Endothelial cell (in vitro differentiated cells): ENCODE measurements around the gene SYDE1. TPM values are rescaled to one million over a fixed set of nuclear protein-coding genes. Genes with fewer than 3 reads are reported as not detected.
A peak's percentile ranks its signal among the peaks of the same experiment; 100 is the strongest.
"Not testable (repeated sequence)": the region's sequence is repeated elsewhere in the genome, so short reads cannot be mapped to it uniquely, and the experiment has no call there.

Experiments
- DNase-seq: peaks from one replicate; pipeline ENCODE4 v3.0.0; 2021; ENCODE audit warnings: low spot score
- H3K27ac Mint-ChIP-seq: one replicate; pipeline ENCODE4 v1.8.0; 2021; ENCODE audit warnings: mixed read lengths, inconsistent platforms; ENCODE audit not compliant: unreplicated experiment
- H3K27me3 Mint-ChIP-seq: one replicate; pipeline ENCODE4 v1.8.0; 2021; ENCODE audit warnings: mild to moderate bottlenecking, moderate library complexity, mixed read lengths, inconsistent platforms; ENCODE audit not compliant: unreplicated experiment
- H3K36me3 Mint-ChIP-seq: one replicate; pipeline ENCODE4 v1.8.0; 2021; ENCODE audit warnings: mild to moderate bottlenecking, low read depth, mixed read lengths, inconsistent platforms; ENCODE audit not compliant: unreplicated experiment
- H3K4me1 Mint-ChIP-seq: one replicate; pipeline ENCODE4 v1.8.0; 2021; ENCODE audit warnings: mild to moderate bottlenecking, mixed read lengths, inconsistent platforms; ENCODE audit not compliant: unreplicated experiment
- H3K4me3 Mint-ChIP-seq: one replicate; pipeline ENCODE4 v1.8.0; 2021; ENCODE audit warnings: mild to moderate bottlenecking, mixed read lengths, inconsistent platforms; ENCODE audit not compliant: unreplicated experiment
- H3K9me3 Mint-ChIP-seq: one replicate; pipeline ENCODE4 v1.8.0; 2021; ENCODE audit warnings: mixed read lengths, inconsistent platforms; ENCODE audit not compliant: unreplicated experiment
- long read RNA-seq: library from polyadenylated mRNA; unstranded; transcript quantifications from one replicate; pipeline ENCODE4 v2.0.0, GENCODE V29; 2020; ENCODE audit not compliant: unreplicated experiment
- total RNA-seq: library from RNA; stranded (reverse); fragmentation: NEBNext Ultra II Directional; extraction: Animal tissue kit (Norgen Biotek cat#: 25700); gene quantifications from one replicate; pipeline ENCODE4 v1.2.1, GENCODE V29; 2021; ENCODE audit not compliant: unreplicated experiment
- TF ChIP-seq, protein P1 (sequence below): fragments of 200-600 bp; sonication (generic); IDR thresholded peaks from one replicate; pipeline ENCODE4 v1.5.0; 2021; ENCODE audit warnings: antibody characterized with exemption; ENCODE audit not compliant: unreplicated experiment

The SYDE1 gene, protein sequence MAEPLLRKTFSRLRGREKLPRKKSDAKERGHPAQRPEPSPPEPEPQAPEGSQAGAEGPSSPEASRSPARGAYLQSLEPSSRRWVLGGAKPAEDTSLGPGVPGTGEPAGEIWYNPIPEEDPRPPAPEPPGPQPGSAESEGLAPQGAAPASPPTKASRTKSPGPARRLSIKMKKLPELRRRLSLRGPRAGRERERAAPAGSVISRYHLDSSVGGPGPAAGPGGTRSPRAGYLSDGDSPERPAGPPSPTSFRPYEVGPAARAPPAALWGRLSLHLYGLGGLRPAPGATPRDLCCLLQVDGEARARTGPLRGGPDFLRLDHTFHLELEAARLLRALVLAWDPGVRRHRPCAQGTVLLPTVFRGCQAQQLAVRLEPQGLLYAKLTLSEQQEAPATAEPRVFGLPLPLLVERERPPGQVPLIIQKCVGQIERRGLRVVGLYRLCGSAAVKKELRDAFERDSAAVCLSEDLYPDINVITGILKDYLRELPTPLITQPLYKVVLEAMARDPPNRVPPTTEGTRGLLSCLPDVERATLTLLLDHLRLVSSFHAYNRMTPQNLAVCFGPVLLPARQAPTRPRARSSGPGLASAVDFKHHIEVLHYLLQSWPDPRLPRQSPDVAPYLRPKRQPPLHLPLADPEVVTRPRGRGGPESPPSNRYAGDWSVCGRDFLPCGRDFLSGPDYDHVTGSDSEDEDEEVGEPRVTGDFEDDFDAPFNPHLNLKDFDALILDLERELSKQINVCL
- 43.5 TPM for total RNA-seq
- long read RNA-seq, partial matches to known transcripts, result 0 of 1 reads
- long read RNA-seq, other reads (novel, unspliced or antisense), result 0 of 1 reads

DNA sequence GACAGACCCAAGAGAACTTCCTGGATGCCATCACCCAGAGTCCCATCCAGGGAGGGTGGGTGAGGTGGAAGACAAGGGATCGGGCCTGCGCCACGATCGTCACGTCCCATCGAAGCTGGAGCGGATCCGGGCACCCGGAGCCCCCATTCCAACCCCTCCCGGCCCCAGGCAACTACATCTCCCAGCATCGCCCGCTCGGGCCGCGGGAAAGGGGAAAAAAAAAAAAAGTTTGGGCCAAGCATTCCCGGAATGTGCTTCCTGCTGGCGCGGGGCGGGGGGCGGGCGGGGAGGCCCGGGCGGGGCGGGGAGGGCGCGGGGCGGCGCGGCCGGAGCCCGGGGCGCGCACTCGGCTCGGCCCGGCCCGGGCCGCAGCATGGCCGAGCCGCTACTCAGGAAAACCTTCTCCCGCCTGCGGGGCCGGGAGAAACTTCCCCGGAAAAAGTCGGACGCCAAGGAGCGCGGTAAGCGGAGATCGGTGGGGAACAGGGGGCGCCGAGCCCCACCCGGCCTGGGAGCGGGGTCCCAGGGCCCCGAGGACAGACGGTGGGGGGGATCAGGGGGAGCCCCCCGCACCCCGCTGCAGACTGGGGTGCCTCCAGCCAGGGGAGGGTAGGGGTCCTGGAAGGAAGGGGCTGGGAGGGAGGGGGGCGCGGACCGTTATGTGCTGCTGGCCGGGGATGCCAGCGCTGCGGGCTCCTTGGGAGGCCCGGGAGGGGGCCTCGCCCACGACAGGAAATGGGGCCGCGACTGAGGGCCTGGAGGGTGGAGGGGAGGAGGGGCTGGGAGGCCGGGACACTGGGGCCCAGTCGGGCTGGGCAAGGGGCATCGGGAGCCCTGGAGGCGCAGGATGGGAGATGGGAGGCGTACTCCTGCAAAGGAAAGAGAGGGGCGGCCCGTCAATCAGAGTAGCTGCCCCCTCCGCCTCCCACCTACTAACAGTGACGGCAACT, at the start of gene SYDE1:
SYDE1 (plus strand) TSS at position 341 of the 950 bp plus-strand sequence; CDS start at position 374, 33 bp downstream.
- Mint-ChIP-seq H3K4me3 (peak within 1 kb of the TSS; percentile 95), H3K36me3 (peaks cover 23% of the 10 kb centered on the region), H3K27me3 (peaks cover 12% of the 10 kb centered on the region), H3K9me3 (peaks cover 4% of the 10 kb centered on the region), H3K4me1 (peaks cover 14% of the 10 kb centered on the region), H3K27ac (peak within 1 kb of the TSS; percentile 99)
- TF ChIP-seq, protein P1, sequence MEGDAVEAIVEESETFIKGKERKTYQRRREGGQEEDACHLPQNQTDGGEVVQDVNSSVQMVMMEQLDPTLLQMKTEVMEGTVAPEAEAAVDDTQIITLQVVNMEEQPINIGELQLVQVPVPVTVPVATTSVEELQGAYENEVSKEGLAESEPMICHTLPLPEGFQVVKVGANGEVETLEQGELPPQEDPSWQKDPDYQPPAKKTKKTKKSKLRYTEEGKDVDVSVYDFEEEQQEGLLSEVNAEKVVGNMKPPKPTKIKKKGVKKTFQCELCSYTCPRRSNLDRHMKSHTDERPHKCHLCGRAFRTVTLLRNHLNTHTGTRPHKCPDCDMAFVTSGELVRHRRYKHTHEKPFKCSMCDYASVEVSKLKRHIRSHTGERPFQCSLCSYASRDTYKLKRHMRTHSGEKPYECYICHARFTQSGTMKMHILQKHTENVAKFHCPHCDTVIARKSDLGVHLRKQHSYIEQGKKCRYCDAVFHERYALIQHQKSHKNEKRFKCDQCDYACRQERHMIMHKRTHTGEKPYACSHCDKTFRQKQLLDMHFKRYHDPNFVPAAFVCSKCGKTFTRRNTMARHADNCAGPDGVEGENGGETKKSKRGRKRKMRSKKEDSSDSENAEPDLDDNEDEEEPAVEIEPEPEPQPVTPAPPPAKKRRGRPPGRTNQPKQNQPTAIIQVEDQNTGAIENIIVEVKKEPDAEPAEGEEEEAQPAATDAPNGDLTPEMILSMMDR, result no peak
- DNase-seq, result peak; percentile 66

DNA sequence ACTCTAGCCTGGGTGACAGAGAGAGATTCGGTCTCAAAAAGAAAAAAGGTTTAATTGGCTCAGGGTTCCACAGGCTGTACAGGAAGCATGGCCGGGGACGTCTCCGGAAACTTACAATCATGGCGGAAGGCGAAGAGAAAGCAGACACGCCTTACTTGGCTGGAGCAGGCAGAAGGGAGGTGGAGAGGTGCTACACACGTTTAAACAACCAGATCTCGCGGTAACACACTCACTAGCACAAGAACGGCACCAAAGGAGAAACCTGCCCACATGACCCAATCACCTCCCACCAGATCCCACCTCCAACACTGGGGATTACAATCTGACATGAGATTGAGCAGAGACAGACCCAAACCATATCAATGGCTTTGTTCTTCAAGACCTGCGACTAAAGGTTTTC, 45.2 kb upstream of the SYDE1 start:
- TF ChIP-seq, protein P1, result no peak
- no peaks in the 10 kb centered on the region for H3K36me3 Mint-ChIP-seq
- peaks cover 17% of the 10 kb centered on the region for H3K9me3 Mint-ChIP-seq
- H3K4me1 Mint-ChIP-seq, result no peaks in the 10 kb centered on the region
- DNase-seq, result no peak
- no peak overlapping the region for H3K27ac Mint-ChIP-seq
- H3K4me3 Mint-ChIP-seq, result no peak overlapping the region
- H3K27me3 Mint-ChIP-seq, result peaks cover 2% of the 10 kb centered on the region

DNA sequence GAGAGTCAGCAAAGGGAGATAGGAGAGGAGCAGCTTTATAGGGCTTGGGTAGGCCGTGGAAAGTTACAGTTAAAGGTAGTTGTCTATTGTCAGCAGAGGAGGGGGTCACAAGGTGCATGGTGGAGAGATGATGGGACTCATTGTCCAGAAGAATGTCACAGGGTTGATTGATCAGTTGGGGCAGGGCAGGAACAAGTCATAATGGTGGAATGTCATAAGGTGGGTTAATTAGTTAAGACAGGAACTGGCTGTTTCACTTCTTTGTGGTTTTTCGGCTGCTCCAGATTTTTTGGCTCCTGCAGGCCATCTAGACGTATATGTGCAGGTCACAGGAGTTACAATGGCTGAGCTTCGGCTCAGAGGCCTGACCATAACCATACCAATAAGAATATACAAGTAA, 36.8 kb upstream of the SYDE1 start:
- H3K9me3 Mint-ChIP-seq, H3K27ac Mint-ChIP-seq, H3K27me3 Mint-ChIP-seq, H3K4me3 Mint-ChIP-seq, H3K36me3 Mint-ChIP-seq, DNase-seq, H3K4me1 Mint-ChIP-seq: not testable (repeated sequence)

DNA sequence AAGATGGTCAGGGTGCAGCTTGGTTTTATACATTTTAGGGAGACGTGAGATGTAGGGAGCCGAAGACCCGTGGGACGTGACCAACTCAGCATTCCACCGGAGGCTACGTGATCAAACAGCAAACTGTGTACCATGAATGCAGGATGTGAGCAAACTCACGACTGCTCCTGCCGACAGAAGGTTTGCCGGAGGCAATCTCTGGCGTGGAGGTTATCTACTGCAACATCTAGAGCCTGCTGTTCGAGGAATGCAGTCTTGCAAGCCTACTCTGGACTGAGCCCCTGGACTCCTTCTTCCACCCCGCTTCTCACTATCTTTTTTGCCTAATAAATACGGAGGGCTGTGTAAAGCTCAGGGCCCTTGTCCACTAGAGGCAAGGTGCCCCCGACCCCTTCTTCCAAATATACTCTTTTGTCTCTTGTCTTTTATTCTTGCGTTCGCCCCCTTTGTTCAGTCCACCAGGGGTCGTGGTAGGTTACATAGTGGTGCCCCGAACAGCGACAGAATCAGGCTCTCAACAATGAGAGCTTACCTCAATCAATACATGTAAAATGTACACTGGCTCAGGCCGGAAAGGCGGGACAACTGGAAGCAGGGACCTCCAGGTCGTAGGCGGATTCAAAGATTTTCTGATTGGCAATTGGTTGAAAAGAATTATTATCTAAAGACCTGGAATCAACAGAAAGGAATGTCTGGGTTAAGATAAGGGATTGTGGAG, 34.1 kb upstream of the SYDE1 start:
- TF ChIP-seq, protein P1, result no peak
- Mint-ChIP-seq H3K27me3 (no peaks in the 10 kb centered on the region), H3K36me3 (no peaks in the 10 kb centered on the region), H3K4me3 (no peak overlapping the region), H3K9me3 (peaks cover 5% of the 10 kb centered on the region), H3K4me1 (no peaks in the 10 kb centered on the region), H3K27ac (no peak overlapping the region)
- peak; percentile 7 for DNase-seq
